Measurements from ENCODE around the gene DNPEP. TPM values are rescaled to one million over a fixed set of nuclear protein-coding genes. Genes with fewer than 3 reads are reported as not detected.

Gene DNPEP
- total and polyA plus RNA-seq, 8 donors = 21.0 to 89.4 (median 27.3) TPM

DNA sequence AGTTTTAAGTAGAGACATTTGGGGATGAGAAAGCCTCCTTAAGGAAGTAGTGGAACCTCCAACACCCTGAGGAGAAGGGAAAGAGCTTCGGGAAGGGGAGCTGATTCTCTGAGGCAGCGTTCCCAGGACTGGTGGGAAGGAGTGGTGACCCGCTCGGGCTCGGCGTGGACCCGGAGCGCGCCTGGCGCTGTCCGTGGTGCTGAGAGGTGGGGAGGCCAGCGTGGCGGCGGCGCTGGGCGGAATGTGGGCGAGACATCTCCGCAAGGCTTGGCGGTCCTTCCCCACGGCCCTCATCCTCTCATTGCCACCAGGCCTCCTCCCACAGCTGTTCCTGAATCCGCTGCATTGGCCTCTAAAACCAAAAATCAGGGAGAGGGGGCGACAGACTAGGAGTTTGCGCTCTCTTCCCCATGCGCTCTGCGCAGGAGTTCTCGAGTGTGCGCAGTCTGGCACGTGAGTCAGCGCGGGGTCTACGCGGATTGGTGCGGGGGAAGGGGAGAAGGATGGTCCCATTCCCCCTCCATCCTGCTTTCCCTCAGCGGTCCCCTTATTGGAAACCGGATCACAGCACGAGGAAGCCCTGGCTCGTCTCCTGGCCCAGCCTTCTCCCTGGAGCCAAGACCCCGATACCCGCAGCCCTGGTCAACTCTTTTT, 56.0 kb downstream of the DNPEP start:
- no peak overlapping the region for H3K27ac ChIP-seq
- TF ChIP-seq CTCF (IDR thresholded peaks at IDR 0.05) = no peak
- DNase-seq (peak in 4 of 6 donors; percentile 19 to 72 (median 50)), ATAC-seq (peak in 3 of 4 donors; percentile 59 to 89 (median 76)), FAIRE-seq (no peak)
- H3K9me3 ChIP-seq = no peaks in the 10 kb centered on the region
- 12 to 14% methylated on average over 39 of the region's 39 CpGs for WGBS, 2 donors
- H3K27me3 ChIP-seq = peaks cover 0 to 15% (median 3%) of the 10 kb centered on the region in 4 donors
- intact Hi-C loops (cut with DNase I) = no loop called here
- no peak overlapping the region for H3K4me3 ChIP-seq
- H3K4me1 ChIP-seq = no peaks in the 10 kb centered on the region
- H3K36me3 ChIP-seq = no peaks in the 10 kb centered on the region

DNA sequence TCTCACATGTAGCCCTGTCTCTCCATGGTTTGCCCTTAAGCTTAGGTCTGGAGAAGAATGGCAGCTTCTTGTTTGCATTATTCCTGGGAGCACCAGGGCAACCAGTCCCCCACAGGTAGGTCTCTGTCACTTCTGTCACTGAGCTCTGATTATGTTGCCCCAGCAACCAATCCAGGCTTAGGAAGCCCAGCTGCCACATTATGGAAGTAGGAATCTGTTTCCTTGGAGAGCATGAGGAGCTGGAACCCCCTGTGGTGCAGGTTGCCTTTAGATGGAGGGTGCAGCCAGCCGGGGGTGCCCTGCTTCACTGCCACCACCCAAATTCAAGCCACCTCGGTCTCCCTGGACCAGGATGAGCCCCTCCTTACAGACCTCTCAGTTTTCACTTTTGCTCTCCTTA, 60.0 kb downstream of the DNPEP start:
- Histone ChIP-seq H3K27me3 (peaks cover 0 to 13% (median 3%) of the 10 kb centered on the region in 4 donors), H3K4me3 (no peak overlapping the region), H3K36me3 (no peaks in the 10 kb centered on the region), H3K4me1 (no peaks in the 10 kb centered on the region), H3K27ac (no peak overlapping the region), H3K9me3 (no peaks in the 10 kb centered on the region)
- no peak for DNase-seq
- 20 to 42% methylated on average over 2 of the region's 2 CpGs for WGBS, 2 donors
- intact Hi-C loops (cut with DNase I) = no loop called here
- peak in 3 of 4 donors; percentile 19 to 76 (median 68) for ATAC-seq
- no peak for TF ChIP-seq CTCF (IDR thresholded peaks at IDR 0.05)
- FAIRE-seq = no peak

DNA sequence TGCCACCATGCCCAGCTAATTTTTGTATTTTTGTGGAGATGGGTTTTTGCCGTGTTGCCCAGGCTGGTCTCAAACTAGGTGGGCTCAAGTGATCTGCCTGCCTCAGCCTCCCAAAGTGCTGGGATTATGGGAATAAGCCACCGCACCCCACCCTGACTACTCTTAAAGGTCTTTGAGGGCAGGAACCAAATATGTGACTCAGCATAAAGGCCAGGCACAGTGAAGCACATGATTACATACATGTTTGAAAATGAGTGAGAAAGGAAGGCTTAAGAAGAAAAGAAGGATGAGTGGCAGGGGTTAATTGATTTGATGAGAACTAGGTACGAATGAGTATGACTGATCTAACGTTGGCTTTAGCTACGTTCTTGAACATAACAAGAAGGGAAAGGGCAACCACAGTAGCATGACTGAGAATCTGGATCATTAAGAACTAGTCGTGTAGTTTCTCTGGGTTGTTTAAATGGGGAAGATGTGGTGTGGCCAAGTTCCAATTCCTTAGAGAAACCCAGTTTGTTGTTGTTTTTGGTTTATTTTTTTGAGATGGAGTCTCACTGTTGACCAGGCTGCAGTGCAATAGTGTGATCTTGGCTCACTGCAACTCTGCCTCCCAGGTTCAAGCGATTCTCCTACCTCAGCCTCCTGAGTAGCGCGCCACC, 61.9 kb downstream of the DNPEP start:
- ATAC-seq (no peak), DNase-seq (no peak), FAIRE-seq (no peak)
- intact Hi-C loops (cut with DNase I) = no loop called here
- no peak for TF ChIP-seq CTCF (IDR thresholded peaks at IDR 0.05)
- Histone ChIP-seq H3K4me1 (no peaks in the 10 kb centered on the region), H3K36me3 (no peaks in the 10 kb centered on the region), H3K27ac (no peak overlapping the region), H3K4me3 (no peak overlapping the region), H3K9me3 (no peaks in the 10 kb centered on the region), H3K27me3 (no peaks in the 10 kb centered on the region)
- WGBS, 2 donors = 55 to 66% methylated on average over 9 of the region's 9 CpGs

- Histone ChIP-seq H3K36me3 (no peaks in the 10 kb centered on the region), H3K4me3 (no peak overlapping the region), H3K4me1 (no peaks in the 10 kb centered on the region), H3K9me3 (no peaks in the 10 kb centered on the region), H3K27ac (no peak overlapping the region), H3K27me3 (no peaks in the 10 kb centered on the region)
- DNase-seq (no peak), FAIRE-seq (no peak), ATAC-seq (no peak)
- intact Hi-C loops (cut with DNase I) = no loop called here
- WGBS, 2 donors = 58 to 70% methylated on average over 4 of the region's 4 CpGs
- no peak for TF ChIP-seq CTCF (IDR thresholded peaks at IDR 0.05)
Observed at GRCh38 chr2:219325136-219325535, 62.6 kb downstream of the DNPEP start.

- FAIRE-seq = no peak
- Histone ChIP-seq H3K36me3 (no peaks in the 10 kb centered on the region), H3K4me1 (no peaks in the 10 kb centered on the region), H3K9me3 (no peaks in the 10 kb centered on the region), H3K27ac (no peak overlapping the region), H3K4me3 (no peak overlapping the region), H3K27me3 (no peaks in the 10 kb centered on the region)
- ATAC-seq = no peak
- 48 to 54% methylated on average over 4 of the region's 4 CpGs for WGBS, 2 donors
- intact Hi-C loops (cut with DNase I) = no loop called here
- no peak for DNase-seq
- no peak for TF ChIP-seq CTCF (IDR thresholded peaks at IDR 0.05)
Observed at GRCh38 chr2:219323434-219323833, 64.3 kb downstream of the DNPEP start.

Measured in pancreas (tissue), 10 donors.